Neural progenitor cell (in vitro differentiated cells): ENCODE results near the gene ACTRT2.

ENCODE experiments used
- CTCF ChIP-seq: fragments of 200-600 bp; sonication (generic); IDR thresholded peaks from 2 replicates; pipeline ENCODE4 v1.5.1; 2017; ENCODE audit warnings: antibody characterized with exemption, mild to moderate bottlenecking
- EZH2 ChIP-seq: fragments of 200-600 bp; sonication (generic); IDR thresholded peaks from 2 replicates; pipeline ENCODE4 v1.6.1; 2017; ENCODE audit warnings: antibody characterized with exemption, mild to moderate bottlenecking, moderate library complexity

- TF ChIP-seq EZH2 (no peak), CTCF (no peak)
Measured at GRCh38 chr1:2989976-2990375, 31.3 kb upstream of the ACTRT2 start.
